CD4-positive, alpha-beta memory T cell (primary cell): ENCODE data around the gene CTNND2. TPM values are rescaled to one million over a fixed set of nuclear protein-coding genes. Genes with fewer than 3 reads are reported as not detected.

Experiments used
- CTCF ChIA-PET: fragments of 350-600 bp; sonication (Branson Sonifier 250); formaldehyde crosslinking; loops from one replicate; lab custom pipeline; 2021; ENCODE audit warnings: inconsistent platforms; ENCODE audit not compliant: partially characterized antibody; lab: Charles Lee
- POLR2A ChIA-PET: fragments of 350-600 bp; sonication (Branson Sonifier 250); formaldehyde crosslinking; loops from one replicate; lab custom pipeline; 2021; ENCODE audit not compliant: partially characterized antibody; lab: Charles Lee
- DNase-seq, 5 donors: peaks; one replicate each; pipeline versions ENCODE4 v3.0.0 to v3.0.0-alpha.2; 2020 to 2022; ENCODE audit warnings: mixed read lengths in 1 of 5
- H3K27ac ChIP-seq: one replicate; pipeline ENCODE4 v1.7.0; 2013; ENCODE audit warnings: low read depth, low read length
- H3K27me3 ChIP-seq: 2 replicates; pipeline ENCODE4 v1.7.0; 2013; ENCODE audit warnings: mild to moderate bottlenecking, low read length, moderate library complexity; ENCODE audit not compliant: insufficient read depth
- H3K36me3 ChIP-seq: 2 replicates; pipeline ENCODE4 v1.7.0; 2013; ENCODE audit warnings: mild to moderate bottlenecking, low read length, moderate library complexity; ENCODE audit not compliant: insufficient read depth
- H3K4me1 ChIP-seq: 2 replicates; pipeline ENCODE4 v1.7.0; 2013; ENCODE audit warnings: mild to moderate bottlenecking, low read length, moderate library complexity; ENCODE audit not compliant: insufficient read depth
- H3K4me3 ChIP-seq, 2 donors: one replicate each; pipeline ENCODE4 v1.7.0; 2013; ENCODE audit warnings: low read length in 2 of 2, mild to moderate bottlenecking in 1 of 2
- H3K9me3 ChIP-seq, 2 donors: one replicate each; pipeline ENCODE4 v1.7.0; 2013; ENCODE audit warnings: low read length in 2 of 2, control low read depth in 1 of 2; ENCODE audit not compliant: control insufficient read depth in 1 of 2
- H3K27ac Mint-ChIP-seq, 7 donors: one replicate each; pipeline ENCODE4 v1.8.0; 2020 to 2021; ENCODE audit warnings: mixed read lengths in 7 of 7, mild to moderate bottlenecking in 6 of 7, inconsistent platforms in 3 of 7, moderate library complexity in 3 of 7
- H3K27me3 Mint-ChIP-seq, 2 donors: one replicate each; pipeline ENCODE4 v1.8.0; 2020 to 2021; ENCODE audit warnings: mixed read lengths in 2 of 2
- H3K36me3 Mint-ChIP-seq, 2 donors: one replicate each; pipeline ENCODE4 v1.8.0; 2020 to 2021; ENCODE audit warnings: mixed read lengths in 2 of 2, inconsistent platforms in 1 of 2, mild to moderate bottlenecking in 1 of 2
- H3K4me1 Mint-ChIP-seq, 4 donors: one replicate each; pipeline ENCODE4 v1.8.0; 2020 to 2021; ENCODE audit warnings: mixed read lengths in 4 of 4, mild to moderate bottlenecking in 1 of 4
- H3K4me3 Mint-ChIP-seq, 8 donors: one replicate each; pipeline ENCODE4 v1.8.0; 2020 to 2021; ENCODE audit warnings: mixed read lengths in 8 of 8, mild to moderate bottlenecking in 7 of 8, moderate library complexity in 6 of 8, inconsistent platforms in 3 of 8
- H3K9me3 Mint-ChIP-seq, 8 donors: one replicate each; pipeline ENCODE4 v1.8.0; 2020 to 2021; ENCODE audit warnings: mixed read lengths in 8 of 8, mild to moderate bottlenecking in 5 of 8, inconsistent platforms in 3 of 8, moderate library complexity in 1 of 8
- intact Hi-C: fragments of 100-400 bp; cut with micrococcal nuclease; formaldehyde crosslinking; loops from one replicate; pipeline ENCODE4 v1.15.1; 2023
- polyA plus RNA-seq, 2 donors: library from polyadenylated mRNA; unstranded; fragments of 300-500 nt; fragmentation: Illumina TruSeq; gene quantifications; one replicate each; pipeline ENCODE4 v1.2.3, GENCODE V29; 2021
- total RNA-seq, 2 experiments: library from RNA; stranded (reverse); gene quantifications; one replicate each; pipeline ENCODE4 v1.2.3, GENCODE V29; 2021

Gene CTNND2
- total and polyA plus RNA-seq, 4 experiments from 2014 or later, result 0.65 TPM; not detected in 3

DNA sequence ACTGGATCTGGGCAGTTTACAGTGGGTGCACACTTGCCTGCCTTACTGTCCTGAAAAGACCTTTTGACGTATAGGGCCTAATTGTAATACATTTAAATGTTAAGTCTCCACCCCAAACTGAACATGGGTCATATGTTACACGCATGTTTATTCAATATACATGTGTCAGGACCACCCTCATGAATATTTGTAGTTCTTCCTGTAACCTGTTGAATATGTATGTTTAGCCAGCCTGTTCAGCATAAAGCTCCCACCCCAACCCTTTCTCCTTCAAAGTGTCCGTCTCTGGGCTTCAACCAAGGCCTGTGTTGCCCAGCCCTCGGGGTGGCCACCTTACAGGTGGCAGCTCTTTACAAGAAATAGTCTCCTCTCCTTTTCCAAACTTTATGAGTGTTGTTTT, 962.3 kb downstream of the CTNND2 start:
- H3K27me3 ChIP-seq, result no peaks in the 10 kb centered on the region
- no peaks in the 10 kb centered on the region for H3K4me1 ChIP-seq
- no peak overlapping the region for H3K27ac ChIP-seq
- Mint-ChIP-seq H3K4me1 (no peaks in the 10 kb centered on the region), H3K27ac (no peak overlapping the region), H3K9me3 (peaks cover 0 to 4% (median 0%) of the 10 kb centered on the region in 8 donors), H3K27me3 (peaks cover 0 to 2% of the 10 kb centered on the region in 2 donors), H3K4me3 (no peak overlapping the region), H3K36me3 (no peaks in the 10 kb centered on the region)
- intact Hi-C loops, result no loop called here
- no peak overlapping the region for H3K4me3 ChIP-seq
- no peak for DNase-seq
- CTCF ChIA-PET, result no interaction called here
- POLR2A ChIA-PET, result no interaction called here
- H3K36me3 ChIP-seq, result no peaks in the 10 kb centered on the region
- no peaks in the 10 kb centered on the region for H3K9me3 ChIP-seq

DNA sequence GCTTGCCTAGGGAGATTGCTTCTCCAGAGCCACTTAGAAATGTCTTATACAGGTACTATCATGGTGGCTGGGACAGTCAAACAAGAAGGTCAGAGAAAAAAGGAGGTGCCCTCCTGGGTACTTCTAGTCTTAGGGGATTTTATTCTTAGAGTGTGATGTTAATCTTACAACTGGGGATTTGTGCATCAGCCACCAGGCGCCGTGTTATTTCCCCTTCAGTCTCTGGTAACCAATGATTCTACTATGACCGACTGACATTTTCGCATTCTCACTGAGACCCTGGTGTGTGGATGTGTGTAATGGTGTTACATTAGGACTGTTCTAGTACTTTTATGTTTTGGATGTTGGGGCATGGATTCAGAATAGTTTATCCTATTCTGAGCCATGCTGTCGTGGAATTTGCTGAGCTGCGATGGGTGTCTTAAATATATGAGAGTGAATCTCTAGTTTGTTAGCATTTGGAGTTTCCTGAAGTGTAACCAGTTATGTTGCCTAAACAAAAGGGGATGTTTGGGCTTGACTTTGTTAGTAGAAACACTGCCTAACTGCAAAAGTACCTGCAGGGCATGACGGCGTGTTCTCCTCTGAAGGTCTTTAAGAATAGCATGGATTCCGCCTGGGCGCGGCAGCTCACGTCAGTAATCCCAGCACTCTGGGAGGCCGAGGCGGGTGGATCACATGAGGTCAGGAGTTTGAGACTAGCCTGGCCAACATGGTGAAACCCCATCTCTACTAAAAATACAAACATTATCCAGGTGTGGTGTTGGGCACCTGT, 968.0 kb downstream of the CTNND2 start:
- H3K4me3 ChIP-seq, result no peak overlapping the region
- CTCF ChIA-PET, result no interaction called here
- H3K36me3 ChIP-seq, result no peaks in the 10 kb centered on the region
- no peaks in the 10 kb centered on the region for H3K36me3 Mint-ChIP-seq
- H3K27me3 Mint-ChIP-seq, result peaks cover 2 to 4% of the 10 kb centered on the region in 2 donors
- POLR2A ChIA-PET, result no interaction called here
- no peaks in the 10 kb centered on the region for H3K4me1 Mint-ChIP-seq
- no peak overlapping the region for H3K4me3 Mint-ChIP-seq
- intact Hi-C loops, result no loop called here
- no peaks in the 10 kb centered on the region for H3K27me3 ChIP-seq
- H3K4me1 ChIP-seq, result no peaks in the 10 kb centered on the region
- no peak overlapping the region for H3K27ac Mint-ChIP-seq
- H3K27ac ChIP-seq, result no peak overlapping the region
- DNase-seq, result no peak
- H3K9me3 Mint-ChIP-seq, result peaks cover 0 to 4% (median 0%) of the 10 kb centered on the region in 8 donors
- H3K9me3 ChIP-seq, result no peaks in the 10 kb centered on the region

DNA sequence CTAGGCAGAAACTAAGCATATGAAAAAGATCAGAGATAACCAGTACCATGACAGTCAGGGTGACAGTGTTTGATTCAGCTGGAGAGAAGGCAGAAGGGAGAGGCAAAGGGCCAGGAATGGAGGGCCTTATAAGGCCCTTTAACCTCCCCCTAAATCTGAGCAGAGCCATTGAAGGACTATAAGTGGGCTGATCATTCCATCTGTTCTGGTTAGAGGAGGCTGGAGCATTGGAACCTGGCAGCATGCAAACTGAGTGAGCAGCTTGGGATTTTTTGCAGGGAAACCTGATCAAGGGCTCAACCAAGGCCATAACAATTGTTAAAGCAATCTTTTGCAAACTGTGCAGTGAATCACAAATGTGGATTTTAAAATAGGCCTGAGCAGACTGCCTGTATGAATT, 968.7 kb downstream of the CTNND2 start:
- Mint-ChIP-seq H3K36me3 (peaks cover 0 to under 1% of the 10 kb centered on the region in 2 donors), H3K9me3 (peaks cover 0 to 3% (median 2%) of the 10 kb centered on the region in 8 donors), H3K27ac (no peak overlapping the region), H3K4me1 (no peaks in the 10 kb centered on the region), H3K27me3 (peaks cover 2 to 4% of the 10 kb centered on the region in 2 donors), H3K4me3 (no peak overlapping the region)
- H3K27ac ChIP-seq, result no peak overlapping the region
- no peaks in the 10 kb centered on the region for H3K4me1 ChIP-seq
- no peak for DNase-seq
- H3K36me3 ChIP-seq, result no peaks in the 10 kb centered on the region
- CTCF ChIA-PET, result no interaction called here
- H3K27me3 ChIP-seq, result no peaks in the 10 kb centered on the region
- intact Hi-C loops, result no loop called here
- H3K9me3 ChIP-seq, result no peaks in the 10 kb centered on the region
- POLR2A ChIA-PET, result no interaction called here
- H3K4me3 ChIP-seq, result no peak overlapping the region

DNA sequence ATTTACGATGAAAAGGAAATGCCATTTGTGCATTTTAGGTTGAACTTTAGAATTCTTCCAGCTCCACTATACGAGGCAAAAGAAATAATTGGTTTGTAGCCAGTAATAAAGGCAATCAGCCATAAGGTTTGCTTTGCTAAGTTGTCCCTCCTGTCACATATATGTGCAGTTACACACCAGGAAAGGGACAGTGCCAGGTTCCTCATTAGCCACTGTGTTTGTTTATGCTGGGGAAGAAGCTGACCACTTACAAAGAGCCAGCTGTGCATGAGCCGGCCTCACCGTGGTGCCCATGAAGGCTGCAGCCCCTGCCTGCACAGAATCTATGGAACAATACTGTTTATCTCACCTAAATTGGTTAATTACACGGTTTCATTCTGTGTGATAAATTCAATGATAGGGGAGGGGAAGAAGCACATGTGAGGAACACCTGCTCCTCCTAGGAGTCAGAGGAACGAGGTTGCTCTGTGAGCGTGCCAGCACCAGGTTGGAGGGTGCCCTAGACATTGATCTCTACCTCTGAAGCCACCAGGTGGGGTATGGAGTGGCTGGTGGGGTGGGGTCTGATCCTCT, 969.4 kb downstream of the CTNND2 start:
- Mint-ChIP-seq H3K4me1 (no peaks in the 10 kb centered on the region), H3K9me3 (peaks cover 0 to 7% (median 2%) of the 10 kb centered on the region in 8 donors), H3K4me3 (no peak overlapping the region), H3K36me3 (peaks cover 0 to 3% of the 10 kb centered on the region in 2 donors), H3K27me3 (peaks cover 2 to 4% of the 10 kb centered on the region in 2 donors), H3K27ac (no peak overlapping the region)
- Histone ChIP-seq H3K27ac (no peak overlapping the region), H3K27me3 (no peaks in the 10 kb centered on the region), H3K36me3 (no peaks in the 10 kb centered on the region), H3K9me3 (no peaks in the 10 kb centered on the region), H3K4me1 (no peaks in the 10 kb centered on the region), H3K4me3 (no peak overlapping the region)
- POLR2A ChIA-PET, result no interaction called here
- intact Hi-C loops, result no loop called here
- CTCF ChIA-PET, result no interaction called here
- no peak for DNase-seq

DNA sequence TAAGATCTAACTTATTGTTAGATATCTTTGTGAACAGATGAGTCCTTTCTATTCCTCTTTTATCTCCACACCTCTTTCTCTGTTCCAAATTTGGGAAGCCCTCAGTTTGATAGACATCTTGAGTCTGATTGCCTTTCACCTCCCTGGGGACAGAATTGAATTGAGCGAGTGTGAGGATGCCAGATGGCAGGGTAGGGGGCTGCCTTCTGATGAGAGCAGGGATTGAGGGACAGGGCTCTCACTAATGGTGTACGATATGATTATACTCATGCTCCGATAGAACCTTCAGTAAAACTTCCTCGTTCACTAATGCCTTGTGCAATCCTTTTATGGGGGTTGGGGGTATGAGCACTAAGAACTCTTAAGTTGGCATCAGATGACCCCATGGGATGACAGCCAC, 971.1 kb downstream of the CTNND2 start:
- H3K4me1 ChIP-seq, result no peaks in the 10 kb centered on the region
- no peak overlapping the region for H3K27ac ChIP-seq
- no peaks in the 10 kb centered on the region for H3K9me3 ChIP-seq
- peaks cover 0 to 3% of the 10 kb centered on the region in 2 donors for H3K36me3 Mint-ChIP-seq
- H3K27me3 ChIP-seq, result no peaks in the 10 kb centered on the region
- no peak overlapping the region for H3K4me3 Mint-ChIP-seq
- no peak for DNase-seq
- ChIA-PET CTCF (no interaction called here), POLR2A (no interaction called here)
- peaks cover 4 to 13% (median 8%) of the 10 kb centered on the region in 8 donors for H3K9me3 Mint-ChIP-seq
- H3K4me1 Mint-ChIP-seq, result no peaks in the 10 kb centered on the region
- no peaks in the 10 kb centered on the region for H3K36me3 ChIP-seq
- H3K27me3 Mint-ChIP-seq, result peaks cover 2 to 4% of the 10 kb centered on the region in 2 donors
- intact Hi-C loops, result no loop called here
- no peak overlapping the region for H3K4me3 ChIP-seq
- no peak overlapping the region for H3K27ac Mint-ChIP-seq

DNA sequence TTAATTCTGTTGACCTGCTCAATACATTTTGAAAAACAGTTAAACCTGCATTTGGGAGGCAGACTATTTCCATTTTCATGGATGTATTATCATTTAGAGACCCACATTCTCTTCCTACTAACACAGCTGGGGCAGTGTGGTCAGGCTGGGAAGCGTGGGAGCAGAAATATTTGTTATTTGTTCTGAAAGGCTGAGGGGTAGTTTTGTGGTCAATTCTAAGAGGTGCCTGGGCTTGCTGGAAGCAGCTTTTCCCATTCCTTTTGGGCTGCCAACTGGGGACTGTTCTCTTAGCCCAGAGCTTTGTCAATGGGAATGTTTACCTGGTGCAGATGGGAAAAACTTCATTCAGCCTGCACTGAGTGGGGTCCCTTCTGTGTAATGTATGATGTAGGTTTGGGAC, 971.8 kb downstream of the CTNND2 start:
- peaks cover 4 to 13% (median 8%) of the 10 kb centered on the region in 8 donors for H3K9me3 Mint-ChIP-seq
- no peak overlapping the region for H3K27ac Mint-ChIP-seq
- no peak for DNase-seq
- no peak overlapping the region for H3K4me3 Mint-ChIP-seq
- intact Hi-C loops, result no loop called here
- Histone ChIP-seq H3K9me3 (no peaks in the 10 kb centered on the region), H3K4me3 (no peak overlapping the region), H3K27me3 (no peaks in the 10 kb centered on the region), H3K4me1 (no peaks in the 10 kb centered on the region), H3K36me3 (no peaks in the 10 kb centered on the region), H3K27ac (no peak overlapping the region)
- H3K4me1 Mint-ChIP-seq, result no peaks in the 10 kb centered on the region
- ChIA-PET CTCF (no interaction called here), POLR2A (interaction anchor here (0.6 kb wide), 1 partner anchor 195 kb away, joined by 3 read pairs; no protein-coding TSS in a partner anchor)
- peaks cover 2 to 4% of the 10 kb centered on the region in 2 donors for H3K27me3 Mint-ChIP-seq
- peaks cover 0 to 3% of the 10 kb centered on the region in 2 donors for H3K36me3 Mint-ChIP-seq

DNA sequence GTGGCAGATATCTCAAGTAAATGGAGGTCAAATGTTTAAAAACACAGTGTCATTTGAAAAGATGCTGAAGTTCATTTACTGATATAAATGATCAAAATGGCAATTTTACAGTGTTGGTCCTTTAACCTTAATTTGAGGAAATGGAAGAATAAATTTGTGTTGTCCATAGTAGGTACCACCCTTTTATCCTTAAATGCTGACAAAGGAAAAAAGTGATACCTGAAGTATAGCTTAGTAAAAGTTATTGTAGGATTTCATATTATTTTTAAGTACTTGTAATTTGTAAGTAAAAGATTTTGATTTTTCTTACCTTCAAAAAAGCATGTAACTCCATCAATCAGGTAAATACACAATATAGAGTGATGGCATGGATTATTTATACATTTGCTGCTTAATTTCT, 976.6 kb downstream of the CTNND2 start:
- H3K27ac Mint-ChIP-seq, result no peak overlapping the region
- no peak for DNase-seq
- intact Hi-C loops, result no loop called here
- H3K4me1 Mint-ChIP-seq, result no peaks in the 10 kb centered on the region
- no peaks in the 10 kb centered on the region for H3K9me3 ChIP-seq
- no peak overlapping the region for H3K4me3 ChIP-seq
- peaks cover 6 to 19% (median 12%) of the 10 kb centered on the region in 8 donors for H3K9me3 Mint-ChIP-seq
- no peak overlapping the region for H3K27ac ChIP-seq
- H3K36me3 Mint-ChIP-seq, result peaks cover 0 to 3% of the 10 kb centered on the region in 2 donors
- CTCF ChIA-PET, result no interaction called here
- POLR2A ChIA-PET, result no interaction called here
- H3K27me3 ChIP-seq, result no peaks in the 10 kb centered on the region
- H3K4me1 ChIP-seq, result no peaks in the 10 kb centered on the region
- peaks cover 4 to 7% of the 10 kb centered on the region in 2 donors for H3K27me3 Mint-ChIP-seq
- H3K36me3 ChIP-seq, result no peaks in the 10 kb centered on the region
- no peak overlapping the region for H3K4me3 Mint-ChIP-seq
